ENCODE results near the gene KDM5A.
"Not testable (repeated sequence)": the region's sequence is repeated elsewhere in the genome, so short reads cannot be mapped to it uniquely, and the experiment has no call there.

Gene KDM5A

DNA sequence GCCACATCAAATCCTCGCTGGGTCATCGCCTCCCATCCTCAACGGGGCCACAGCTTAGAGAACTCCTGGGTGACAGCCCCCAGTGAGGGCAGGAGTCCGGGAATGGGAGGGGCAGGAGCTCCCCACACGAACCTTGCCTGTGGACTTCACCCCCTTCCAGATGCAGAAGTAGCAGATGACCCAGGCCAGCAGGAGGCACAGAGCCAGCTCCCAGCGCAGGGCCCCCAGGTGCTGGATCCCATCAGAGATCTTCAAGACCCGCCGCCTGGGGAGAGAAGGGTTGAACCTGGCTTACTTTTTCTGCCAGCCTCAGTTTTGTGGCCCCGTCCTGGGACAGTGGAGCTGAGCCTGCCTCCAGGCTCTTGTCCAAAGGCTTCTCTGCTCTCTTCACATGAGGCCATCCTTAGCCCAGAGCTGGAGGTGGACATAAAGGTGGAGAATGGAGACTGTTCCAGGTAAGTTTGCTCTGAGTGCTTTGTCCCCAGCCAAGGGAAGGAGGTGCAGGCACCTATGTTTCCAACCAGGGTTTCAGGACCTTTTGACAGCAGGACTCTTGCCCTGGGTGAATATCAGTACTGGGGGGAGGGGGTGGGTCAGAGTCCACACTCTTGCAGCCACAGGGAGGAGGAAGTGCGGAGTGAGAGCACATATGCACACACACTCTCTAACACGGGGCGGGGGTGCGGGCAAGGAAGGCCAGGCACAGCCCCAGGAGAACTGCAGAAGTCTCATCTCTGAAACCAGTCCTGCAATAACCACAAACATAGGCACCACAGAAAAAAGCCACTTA is 151.9 kb downstream of the KDM5A start:
- no peak for DNase-seq

DNA sequence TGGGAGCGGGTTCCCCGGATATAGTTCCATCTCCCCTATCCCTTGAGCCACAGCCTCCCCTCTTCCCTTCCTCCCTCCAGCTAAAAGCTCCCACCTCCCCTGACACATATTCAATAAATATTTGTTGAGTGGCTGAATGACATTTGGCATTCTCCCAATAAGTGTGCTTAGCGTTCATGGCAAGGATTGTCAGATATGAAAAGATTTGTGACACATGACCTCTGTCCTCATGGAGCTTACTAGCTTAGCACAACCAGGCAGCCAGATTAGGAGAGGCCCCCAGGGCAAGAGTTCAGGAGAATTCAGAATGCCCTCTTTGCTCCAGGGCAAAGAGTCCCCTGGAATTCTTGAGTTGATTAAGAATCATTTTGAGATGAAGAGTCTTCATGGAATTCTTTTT is 152.7 kb downstream of the KDM5A start:
- no peak for DNase-seq

DNA sequence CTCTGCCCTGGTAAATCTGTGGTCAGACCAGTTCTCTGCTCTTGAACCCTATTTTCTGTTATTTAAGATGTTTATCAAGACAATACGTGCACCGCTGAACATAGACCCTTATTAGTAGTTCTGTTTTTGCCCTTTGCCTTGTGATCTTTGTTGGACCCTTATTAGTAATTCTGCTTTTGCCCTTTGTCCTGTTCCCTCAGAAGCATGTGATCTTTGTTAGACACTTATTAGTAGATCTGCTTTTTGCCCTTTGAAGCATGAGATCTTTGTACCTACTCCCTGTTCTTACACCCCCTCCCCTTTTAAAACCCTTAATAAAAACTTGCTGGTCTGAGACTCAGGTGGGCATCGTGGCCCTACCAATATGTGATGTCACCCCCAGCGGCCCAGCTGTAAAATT is 153.2 kb downstream of the KDM5A start:
- DNase-seq, result not testable (repeated sequence)

DNA sequence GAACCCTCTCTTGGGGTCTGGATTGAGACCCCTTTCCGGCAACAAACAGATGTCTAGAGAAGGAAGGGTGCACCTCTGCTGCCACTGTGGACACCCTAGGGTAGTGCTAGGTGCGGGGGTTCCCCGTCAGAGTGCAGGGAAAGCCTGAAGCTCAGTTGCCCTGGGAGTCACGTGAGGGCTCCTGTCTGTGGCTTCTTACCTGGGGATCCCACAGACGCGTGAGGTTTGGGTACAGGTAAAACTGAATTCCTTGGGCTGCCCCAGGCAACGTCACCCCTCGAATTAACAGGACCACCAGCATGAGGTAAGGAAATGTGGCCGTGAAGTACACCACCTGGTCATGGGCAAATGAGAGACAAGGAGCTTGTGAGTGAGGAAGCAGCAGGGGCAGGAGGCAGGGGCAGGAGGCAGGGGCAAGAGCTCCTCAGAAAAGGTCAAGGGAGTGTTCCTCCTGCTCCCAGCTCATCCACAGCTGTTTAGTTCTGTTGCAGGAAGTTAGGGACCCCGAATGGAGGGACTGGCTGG is 154.2 kb downstream of the KDM5A start:
- DNase-seq, result no peak

DNA sequence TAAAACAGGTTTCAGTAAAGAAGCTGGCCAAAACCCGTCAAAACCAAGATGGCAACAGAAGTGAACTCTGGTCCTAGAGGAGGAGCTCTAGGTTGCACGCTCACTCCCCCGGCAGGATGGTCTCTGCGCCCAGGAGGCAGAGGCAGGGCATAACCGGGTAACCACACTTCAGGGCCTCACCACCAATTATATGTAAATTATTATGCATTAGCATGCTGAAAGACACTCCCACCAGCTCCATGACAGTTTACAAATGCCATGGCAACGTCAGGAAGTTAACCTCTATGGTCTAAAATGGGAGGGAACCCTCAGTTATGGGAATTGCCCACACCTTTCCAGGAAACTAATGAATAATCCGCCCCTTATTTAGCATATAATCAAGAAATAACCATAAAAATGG is 155.1 kb downstream of the KDM5A start:
- no peak for DNase-seq

DNA sequence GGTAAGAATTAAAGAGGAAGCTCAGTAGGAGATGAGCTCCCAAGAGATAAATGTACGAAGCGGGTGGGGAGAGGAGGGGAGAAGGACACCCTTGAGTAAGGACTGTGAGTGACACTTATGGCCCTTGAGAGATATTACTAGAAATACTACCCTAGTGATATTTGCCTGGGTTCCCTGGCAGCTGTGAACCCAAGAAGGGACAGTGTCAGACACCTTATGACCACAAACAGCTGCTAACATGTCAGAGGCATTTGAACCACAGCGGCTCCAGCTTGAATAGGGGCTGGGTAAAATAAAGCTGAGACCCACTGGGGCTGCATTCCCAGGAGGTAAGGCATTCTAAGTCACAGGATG is 155.5 kb downstream of the KDM5A start:
- no peak for DNase-seq

DNA sequence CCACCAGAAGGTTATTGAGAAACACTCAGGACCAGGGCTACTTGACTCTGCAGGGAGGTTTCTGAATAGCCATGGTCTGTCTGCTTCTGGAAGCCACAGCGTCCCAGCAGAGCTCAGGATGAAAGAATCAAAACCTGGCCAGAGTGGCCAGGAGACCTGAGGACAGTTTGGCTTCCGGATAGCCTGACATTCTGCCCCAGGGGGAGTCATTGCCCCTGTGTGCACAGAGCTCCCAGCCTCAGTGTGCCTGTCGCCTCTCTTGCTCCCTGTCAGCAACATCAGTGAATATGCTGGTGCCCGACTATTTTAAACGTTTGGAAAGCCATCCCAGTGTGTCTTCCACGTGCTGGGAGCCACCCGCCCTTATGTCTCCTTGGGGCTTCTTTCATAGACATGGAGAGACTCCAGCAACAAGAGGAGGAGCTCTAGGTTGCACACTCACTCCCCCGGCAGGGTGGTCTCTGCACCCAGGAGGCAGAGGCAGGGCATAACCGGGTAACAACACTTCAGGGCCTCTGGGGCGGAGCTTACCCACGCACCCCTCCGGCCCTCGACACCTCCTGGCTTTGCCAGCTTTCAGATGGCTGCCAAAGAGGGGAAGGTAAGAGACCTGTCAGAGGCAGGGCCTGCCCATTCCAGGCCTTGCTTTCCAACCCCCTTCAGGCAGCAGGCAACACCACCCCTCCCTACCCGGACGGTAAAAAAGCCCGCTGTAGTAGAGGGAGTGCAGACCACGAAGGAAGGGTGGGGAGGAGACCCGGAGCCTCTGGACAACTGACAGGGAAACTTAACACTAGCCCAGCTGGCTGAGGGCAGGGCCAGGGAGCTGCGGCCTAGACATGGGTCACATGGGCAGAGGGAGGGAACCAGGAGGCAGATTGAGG is 156.1 kb downstream of the KDM5A start:
- DNase-seq, result no peak

DNA sequence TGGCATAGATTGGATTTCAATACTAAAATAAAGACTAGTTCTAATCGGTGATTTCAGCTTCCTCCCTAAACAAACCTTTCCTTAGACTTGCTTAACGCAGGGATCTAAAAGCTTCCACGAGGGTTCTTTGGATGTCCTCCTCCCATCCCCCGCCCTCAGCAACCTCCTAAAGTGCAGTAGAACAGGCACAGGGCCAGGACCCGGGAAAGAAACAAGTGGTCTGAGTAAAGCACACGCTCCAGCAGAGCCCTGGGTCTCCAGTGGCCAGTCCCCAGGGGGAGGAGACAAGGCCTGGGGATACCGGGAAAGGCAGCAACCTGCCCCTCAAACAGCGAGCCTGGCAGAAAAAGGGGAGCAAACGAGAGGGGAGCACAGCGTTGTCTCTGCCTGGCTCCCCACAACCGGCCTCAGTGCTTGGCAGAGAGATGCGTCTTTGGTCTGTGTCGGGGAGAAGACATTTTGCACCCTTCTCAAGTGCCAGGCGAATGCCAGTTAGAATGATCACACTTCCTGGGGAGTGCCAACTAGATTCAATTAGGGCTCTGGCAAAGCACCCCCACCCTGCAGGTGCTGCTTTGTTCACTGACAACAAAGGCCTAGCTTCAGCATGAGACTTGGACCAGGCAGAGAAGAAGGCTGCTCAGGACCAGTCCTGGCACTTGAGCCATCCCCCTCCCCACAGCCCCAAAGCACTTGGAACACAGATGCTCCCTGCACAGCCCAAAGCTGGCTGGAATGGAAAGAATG is 158.0 kb downstream of the KDM5A start:
- DNase-seq, result no peak
